ENCODE results near the gene SUMO2.
A peak's percentile ranks its signal among the peaks of the same experiment; 100 is the strongest.
"Not testable (repeated sequence)": the region's sequence is repeated elsewhere in the genome, so short reads cannot be mapped to it uniquely, and the experiment has no call there.

Gene SUMO2

DNA sequence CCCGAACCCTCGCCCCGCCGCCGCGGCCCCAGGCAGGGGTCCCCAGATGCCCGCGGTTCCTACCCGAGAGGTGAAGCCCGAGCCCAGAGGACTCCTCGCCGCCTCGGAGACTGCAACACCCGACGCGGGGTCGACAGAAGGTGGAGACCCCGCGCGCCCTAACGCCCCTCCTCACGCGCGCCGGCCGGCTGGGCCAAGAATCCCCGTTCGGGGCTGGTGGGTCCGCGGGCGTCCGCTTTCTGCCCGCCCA lies 515 bp downstream of the SUMO2 start:
- peak in 11 of 51 donors; percentile 8 to 47 (median 34) for DNase-seq

DNA sequence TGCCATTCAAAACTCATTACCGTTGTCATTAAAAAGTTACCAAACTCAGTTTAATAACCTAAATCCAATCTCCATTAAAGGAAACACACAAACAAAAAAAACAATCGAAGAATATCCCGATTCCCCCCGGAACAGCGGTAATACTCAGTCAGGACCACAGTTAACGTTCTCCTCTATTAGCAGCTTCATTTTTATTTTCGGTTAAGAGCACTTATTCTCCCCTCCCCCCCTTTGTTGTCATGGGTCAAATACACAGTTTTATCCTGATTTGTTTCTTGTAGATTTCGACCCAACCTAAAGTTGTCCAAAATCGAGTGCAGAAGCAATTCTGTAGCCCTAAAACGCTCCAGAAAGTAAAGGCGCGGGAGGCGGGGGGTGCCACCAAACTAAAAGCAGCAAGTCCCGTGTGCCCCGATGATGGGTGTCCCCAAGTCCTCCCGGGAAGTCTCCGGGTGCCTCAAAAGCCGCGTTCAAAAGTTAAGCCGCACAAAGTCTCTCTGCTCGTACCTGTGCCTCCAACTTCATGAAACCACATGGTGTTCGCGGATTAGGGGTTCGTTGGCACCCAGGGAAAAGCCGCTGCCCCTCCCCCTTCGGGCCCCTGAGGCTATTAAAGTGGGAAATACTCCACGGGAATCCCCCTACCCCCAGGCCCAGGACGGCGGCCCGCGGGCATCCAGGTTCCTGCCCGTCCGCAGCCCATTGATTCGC lies 996 bp downstream of the SUMO2 start:
- peak in 15 of 51 donors; percentile 10 to 51 (median 21) for DNase-seq

DNA sequence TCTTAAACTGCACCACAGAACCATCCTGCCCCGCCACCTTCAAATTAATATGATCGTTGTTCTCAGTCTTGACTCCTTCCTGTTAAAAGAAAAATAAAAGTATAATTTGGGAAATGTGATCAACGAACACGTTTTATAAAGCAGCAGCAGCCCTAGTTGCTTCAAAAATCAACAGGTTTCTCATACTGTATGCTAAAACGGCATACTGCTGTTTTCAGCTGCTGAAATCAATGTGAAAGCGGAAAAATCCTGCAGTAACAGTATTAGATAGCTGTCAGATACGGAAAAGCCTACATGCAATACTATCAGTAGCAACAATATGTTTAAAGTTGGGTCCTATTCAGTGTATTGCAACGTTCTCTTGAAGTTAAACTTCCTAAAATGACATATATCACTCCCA lies 1.6 kb downstream of the SUMO2 start:
- no peak for DNase-seq

DNA sequence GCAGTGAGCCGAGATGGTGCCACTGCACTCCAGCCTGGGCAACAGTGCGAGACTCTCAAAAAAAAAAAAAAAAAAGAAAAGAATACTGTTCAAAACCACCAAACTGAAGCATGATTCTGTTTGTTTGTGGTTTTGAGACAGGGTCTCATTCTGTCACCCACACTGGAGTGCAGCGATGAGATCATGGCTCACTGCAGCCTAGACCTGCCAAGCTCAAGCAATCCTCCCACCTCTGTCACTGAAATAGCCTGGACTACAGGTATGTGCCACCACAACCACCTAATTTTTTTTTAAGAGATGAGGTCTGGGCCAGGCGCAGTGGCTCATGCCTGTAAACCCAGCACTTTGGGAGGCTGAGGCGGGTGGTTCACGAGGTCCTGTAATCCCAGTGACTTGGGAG lies 4.3 kb downstream of the SUMO2 start:
- no peak for DNase-seq

DNA sequence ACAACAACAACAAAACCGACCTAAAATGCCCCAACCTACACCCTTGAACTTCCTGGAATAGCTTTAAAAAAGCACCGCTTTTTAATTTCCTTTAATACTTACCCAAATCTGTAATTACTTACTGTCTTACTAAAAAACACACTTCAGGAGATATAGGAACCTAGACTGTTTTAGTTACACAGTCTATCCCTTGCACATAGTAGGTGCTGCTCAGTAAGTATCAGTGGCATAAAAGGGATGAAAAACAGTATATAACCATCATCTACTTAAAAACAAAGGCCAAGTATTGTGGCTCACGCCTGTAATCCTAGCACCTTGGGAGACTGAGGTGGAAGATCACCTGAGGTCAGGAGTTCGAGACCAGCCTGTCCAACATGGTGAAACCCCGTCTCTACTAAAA lies 6.1 kb downstream of the SUMO2 start:
- no peak for DNase-seq

DNA sequence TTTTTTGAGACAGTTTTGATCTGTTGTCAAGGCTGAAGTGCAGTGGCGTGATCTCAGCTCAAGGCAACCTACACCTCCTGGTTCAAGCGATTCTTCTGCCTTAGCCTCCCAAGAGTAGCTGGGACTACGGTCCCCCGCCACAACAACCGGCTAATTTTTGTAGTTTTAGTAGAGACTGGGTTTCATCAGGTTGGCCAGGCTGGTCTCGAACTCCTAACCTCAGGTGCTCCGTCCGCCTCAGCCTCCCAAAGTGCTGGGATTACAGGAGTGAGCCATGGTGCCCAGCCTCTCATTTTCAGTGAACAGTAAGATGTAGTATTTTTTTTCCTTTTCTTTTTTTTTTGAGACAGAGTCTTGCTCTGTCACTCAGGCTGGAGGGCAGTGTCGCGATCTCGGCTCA lies 7.8 kb downstream of the SUMO2 start:
- no peak for DNase-seq

DNA sequence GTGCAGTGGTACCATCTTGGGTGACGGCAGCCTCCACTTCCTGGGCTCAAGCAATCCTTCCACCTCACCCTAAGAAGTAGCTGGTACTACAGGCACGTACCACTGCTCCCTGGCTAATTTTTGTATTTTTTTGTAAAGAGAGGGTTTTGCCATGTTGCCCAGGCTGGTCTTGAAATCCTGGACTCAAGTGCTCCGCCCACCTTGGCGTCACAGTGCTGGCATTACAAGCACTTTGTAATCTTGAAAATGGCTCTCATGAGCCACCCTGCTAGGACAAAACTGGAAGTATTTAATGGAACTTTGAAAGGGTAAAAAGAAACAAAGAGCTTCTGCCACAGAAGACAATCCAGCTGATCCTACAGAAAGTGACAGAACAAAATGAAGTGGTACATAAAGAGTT lies 9.2 kb downstream of the SUMO2 start:
- no peak for DNase-seq

DNA sequence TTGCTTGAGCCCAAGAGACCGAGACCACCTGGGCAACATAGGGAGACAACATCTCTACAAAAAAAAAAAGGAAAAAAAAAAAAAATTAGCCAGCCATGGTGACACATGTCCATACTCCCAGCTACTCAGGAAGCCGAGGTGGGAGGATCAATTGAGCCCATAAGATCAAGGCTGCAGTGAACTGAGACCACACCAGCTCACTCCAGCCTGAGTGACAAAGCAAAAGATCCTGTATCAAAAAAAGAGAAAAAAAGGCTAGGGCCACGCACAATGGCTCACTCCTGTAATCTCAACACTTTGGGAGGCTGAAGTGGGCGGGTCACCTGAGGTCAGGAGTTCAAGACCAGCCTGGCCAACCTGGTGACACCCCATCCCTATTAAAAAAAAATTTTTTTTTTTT lies 13.8 kb downstream of the SUMO2 start:
- DNase-seq = no peak

DNA sequence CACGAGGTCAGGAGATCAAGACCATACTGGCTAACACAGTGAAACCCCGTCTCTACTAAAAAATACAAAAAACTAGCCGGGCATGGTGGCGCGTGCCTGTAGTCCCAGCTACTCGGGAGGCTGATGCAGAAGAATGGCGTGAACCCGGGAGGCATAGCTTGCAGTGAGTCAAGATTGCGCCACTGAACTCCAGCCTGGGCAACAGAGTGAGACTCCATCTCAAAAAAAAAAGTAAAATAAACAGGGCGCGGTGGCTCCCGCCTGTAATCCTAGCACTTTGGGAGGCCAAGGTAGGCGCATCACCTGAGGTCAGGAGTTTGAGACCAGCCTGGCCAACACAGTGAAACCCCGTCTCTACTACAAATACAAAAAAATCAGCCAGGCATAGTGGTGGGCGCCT lies 18.2 kb downstream of the SUMO2 start:
- not testable (repeated sequence) for DNase-seq

DNA sequence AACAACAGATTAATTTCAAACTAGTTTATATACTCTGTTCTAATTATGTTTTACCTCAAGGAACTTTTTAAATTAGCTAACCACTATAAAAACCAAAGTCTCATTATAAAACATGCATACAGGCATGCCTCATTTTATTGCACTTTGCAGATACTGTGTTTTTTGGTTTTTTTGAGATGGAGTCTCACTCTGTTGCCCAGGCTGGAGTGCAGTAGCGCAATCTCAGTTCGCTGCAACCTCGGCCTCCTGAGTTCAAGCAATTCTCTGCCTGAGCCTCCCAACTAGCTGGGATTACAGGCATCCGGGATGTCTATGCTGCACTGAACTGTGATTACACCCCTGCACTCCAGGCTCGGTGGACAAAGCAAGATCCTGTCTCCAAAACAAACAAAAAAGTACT lies 19.7 kb downstream of the SUMO2 start:
- no peak for DNase-seq

DNA sequence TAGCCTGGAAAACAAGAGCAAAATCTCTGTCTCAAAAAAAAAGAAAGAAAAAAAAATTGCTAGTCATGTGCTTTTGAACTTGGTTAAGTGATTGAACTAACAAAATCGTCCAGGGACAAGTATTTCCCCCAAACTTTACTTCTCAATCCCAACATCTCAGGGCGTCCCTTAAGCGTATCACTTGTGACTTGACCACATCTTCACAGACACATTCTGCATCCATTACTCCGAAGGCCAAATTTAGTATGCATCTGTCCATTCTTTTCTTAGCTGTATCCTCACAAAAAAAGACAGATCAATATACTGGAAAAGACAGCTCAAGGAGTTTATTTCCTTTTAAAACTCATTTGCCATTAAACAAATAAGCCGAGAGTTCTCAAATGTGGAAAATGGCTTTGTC lies 22.5 kb downstream of the SUMO2 start:
- DNase-seq = no peak

DNA sequence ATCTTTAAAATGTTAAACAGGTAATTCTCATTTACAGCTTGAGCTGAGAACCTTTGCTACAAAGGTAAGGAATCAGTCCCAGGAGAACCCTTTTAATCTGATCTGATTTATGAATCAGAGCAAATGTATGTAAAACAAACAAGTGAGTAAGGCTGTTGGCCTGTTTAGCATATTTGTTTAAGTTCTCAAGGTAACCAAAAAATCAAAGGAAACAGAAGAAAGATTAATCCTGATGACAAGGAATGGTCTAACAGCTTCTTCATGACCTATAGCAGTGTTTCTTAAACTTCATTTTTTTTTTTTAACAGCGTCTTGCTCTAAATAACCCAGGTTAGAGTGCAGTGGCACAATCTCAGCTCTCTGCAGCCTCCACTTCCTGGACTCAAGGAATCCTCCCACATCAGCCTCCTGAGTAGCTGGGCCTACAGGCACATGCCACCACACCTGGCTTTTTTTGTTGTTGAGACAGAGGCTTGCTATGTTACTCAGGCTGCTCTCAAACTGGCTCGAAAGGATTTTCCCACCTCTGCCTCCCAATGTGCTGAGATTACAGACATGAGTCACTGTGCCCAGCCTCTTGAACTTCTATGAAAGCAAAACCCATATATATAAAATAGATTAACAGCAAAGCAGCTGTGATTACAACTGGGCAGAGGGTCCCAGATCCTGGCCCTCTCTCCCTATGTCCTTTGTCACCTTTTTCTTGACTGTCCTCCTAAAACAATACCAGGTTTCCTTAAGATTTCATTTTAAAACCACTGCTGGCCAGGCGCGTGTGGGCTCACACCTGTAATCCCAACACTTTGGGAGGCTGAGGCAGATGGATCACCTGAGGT lies 23.3 kb downstream of the SUMO2 start:
- no peak for DNase-seq

DNA sequence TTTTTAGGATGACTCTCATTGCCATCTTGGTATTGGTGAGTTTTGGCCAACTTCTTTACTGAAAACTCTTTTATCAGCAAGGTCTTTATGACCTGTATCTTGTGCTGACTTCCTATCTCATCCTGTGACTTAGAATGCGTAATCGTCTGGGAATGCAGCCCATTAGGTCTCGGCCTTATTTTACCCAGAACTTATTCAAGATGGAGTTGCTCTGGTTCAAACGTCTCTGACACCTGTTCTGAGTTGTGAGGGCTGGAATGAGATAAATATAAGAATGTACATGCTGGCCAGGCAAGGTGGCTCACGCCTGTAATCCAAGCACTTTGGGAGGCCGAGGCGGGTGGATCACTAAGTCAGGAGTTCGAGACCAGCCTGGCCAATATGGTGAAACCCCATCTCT lies 24.3 kb downstream of the SUMO2 start:
- DNase-seq = not testable (repeated sequence)

DNA sequence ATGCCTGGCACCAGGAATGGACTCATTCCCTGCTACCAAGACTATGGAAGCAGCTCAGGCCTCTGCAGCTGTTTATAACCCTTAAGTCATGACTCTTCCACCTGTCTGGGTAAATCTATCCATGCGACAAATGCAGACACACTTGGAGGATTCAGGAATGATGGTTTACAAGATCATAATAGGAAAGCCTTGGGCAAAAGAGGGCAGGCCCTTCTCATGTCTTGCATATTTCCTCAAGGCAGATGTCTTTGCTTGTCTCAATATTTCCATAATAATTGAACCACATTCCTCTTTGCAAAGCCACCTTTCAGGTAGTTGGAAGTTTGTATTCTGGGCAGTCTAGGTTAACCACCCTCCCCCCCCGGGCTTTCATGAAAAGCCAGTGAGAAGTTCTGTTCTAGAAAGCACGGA lies 27.6 kb downstream of the SUMO2 start:
- no peak for DNase-seq

DNA sequence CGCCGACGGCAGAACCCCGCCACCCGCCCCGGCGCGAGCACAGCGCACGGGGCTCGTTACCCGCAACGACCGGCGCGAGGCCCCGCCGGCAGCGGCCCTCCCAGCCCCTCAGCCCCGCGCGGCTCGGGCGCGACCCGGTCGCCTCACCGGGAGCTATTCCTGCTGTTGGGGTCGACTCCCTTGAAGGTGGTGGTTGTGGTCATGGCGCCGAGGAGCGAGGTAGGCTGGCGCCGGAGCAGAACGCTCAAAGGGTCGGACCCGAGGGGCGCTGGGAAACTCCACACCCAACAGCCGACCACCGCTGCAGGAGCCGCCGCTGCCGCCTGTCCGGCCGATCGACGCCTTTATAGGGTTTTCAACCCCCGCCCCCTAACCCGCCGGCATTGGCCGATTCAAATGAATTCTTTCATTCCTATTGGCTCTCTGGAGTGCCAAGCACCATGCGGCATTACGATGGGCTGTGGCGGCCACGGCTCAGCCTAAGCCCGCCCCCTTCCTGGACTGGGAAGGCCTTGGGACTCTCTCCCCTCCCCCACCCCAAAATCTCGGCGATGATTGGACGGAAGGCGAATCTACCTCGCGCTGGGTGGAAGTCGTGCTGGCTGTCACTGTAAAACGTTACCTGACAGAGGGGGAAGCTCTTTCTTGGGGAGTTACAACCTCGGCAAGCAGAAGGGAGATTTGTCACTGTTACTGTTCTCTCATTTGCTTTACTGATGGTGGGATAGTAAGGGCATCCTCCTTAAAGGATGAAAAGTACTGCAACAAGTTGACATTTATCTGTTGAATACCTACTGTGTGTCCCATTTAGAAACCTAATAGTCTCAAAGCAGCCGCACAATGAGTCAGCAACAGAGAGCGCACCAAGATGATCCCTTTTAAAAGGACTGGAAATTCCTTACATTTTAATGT lies 28.3 kb downstream of the SUMO2 start, which contains the start of gene JPT1:
TSS of gene JPT1 (minus strand) at position 318 of the 912 bp plus-strand sequence. CDS start at position 203, 115 bp downstream.
- DNase-seq = peak; percentile 45 to 98 (median 94)

DNA sequence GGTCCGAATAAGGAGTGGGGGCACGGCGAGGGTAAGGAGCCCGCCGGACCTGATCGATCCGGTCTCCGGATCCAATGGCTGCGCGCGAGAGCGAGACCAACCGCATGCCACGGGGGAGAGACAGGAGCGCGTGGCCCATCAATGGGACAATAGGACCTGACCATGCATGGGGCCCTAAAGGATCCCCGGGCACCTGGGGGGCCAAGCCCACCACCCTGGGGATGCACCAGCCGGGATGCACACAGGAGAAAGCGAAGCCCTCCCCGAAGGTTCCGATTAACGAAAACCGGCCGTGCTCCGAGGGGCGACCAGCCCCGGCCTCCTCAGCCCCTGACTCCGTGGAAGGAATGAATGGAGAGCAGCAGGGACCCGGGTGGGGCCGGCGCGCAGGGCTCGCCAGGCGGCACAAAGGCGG lies 29.0 kb downstream of the SUMO2 start:
- peak in 8 of 51 donors; percentile 9 to 49 (median 32) for DNase-seq

DNA sequence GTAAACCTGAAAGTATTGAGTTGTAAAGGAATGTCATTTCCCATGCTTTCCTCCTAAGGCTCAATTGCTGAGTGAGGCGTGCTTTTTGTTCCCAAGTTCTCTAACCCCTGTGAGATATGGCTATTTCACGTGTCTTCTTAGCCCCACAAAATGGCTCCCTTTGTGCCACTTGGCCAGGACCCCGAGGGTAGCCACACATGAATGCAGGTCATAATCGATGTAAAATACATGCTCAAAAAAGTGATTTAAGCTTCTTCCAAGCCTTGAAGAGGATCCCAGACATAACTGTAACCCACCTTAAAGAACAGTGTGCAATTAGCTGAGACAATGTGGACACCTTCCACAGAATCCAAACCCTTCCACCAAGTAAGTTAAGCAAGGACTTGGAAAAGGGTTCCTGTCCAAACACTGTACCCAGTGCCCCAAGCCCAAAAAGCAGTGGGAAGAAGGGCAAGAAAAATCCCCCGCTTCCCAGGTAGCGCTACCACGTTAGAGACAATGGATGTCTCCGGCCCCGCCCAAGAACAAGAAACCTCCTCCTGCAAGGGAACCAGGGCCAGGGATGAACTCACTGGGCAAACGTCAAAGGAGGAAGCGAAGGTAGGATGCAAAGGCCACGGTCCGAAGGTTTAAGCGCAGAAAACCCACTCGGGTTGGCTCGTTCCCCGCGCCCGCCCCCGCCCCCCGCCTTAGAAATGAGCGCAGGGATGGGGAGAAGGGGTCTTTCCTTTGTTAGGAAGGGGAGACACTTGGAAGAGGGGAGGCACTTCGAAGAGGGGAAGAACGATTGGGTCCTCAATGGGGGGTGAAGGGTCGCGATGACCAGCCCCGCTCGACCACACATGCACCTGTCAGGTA lies 29.6 kb downstream of the SUMO2 start:
- DNase-seq = peak in 2 of 51 donors; percentile 13 to 25

DNA sequence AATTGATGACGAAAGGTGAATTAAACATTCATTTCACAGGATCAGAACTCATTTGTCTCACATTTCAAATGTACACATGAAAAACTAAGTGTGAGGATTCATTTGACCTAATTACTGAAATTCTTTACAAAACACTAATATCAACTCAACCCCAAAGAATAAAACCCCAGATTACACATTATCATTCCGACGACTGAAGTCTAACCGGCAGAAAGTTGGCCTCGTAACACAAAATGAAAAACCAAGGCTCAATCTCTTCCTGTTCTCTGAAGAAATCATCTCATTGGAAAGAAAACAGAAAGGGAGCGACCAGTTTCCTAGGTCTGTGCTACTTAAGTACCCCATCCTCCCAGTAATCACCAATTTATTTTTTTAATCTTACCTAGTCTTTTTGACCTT lies 30.2 kb downstream of the SUMO2 start:
- DNase-seq = no peak

DNA sequence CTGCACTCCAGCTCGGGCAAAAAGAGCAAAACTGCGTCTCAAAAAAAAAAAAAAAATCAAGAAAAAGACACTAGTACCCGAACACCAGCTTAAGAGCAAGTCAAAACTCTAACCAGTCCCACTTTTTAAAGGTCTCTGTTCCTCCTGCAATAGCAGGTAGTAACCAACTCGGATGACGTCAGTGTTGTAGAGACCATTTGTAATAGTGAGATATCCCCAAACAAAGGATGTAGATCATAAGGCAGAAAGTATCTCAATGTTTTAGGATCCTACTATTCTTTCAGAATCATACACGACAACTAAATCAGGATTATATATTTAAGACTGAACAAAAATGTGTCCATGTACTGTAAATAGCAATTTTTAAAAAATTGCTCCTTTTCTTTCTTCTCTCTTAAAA lies 30.8 kb downstream of the SUMO2 start:
- no peak for DNase-seq

DNA sequence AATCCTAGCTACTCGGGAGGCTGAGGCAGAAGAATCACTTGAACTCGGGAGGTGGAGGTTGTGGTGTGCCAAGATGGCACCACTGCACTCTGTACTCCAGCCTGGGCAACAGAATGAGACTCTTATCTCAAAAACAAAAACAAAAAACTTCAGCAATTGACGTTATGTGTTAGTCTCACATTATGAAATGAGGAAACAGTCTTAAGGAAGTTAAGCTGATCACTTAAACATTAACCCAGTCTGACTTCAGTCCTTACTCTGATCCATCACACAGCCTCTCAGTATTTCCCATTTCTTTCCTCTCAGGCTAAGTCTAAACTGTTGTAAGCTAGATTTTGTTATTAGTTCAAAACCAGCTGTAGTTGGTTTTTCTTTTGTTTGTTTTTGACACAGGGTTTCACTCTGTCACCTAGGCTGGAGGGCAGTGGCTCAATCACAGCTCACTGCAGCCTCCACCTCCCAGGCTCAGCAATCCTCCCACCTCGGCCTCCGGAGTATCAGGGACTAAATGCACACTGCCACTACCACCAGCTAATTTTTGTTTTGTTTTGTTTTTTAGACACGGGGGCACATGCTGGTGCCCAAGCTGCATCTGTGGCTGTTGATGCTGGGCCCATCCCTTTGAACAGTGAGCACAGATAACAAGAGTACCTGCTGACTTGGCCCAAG lies 34.7 kb downstream of the SUMO2 start:
- no peak for DNase-seq

DNA sequence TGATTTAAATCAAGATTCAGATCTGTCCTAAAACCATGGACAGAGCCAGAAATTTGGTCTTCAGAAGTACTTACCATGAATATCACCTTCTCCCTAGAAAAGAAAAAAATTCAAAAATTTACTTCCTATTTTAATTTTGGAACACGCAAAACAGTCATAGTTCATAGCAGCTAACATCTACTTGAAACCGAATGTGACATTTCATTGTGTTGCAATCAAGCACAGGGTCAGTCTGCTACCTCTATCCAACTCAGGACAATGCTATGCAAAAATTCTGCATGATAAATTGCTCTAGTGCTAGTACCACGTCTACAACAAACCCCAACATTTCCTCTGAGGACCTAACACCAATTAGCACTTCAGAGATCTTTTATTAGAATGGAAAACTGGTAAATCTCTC lies 36.2 kb downstream of the SUMO2 start:
- no peak for DNase-seq

Measured in hypothalamus (tissue), 51 donors.